BLaER1 treated with 17β-estradiol and CSF1 and Interleukin-3, amounts not matched to agents 10 nM and 100 nM (cell line): ENCODE measurements around the gene FN3KRP.

ENCODE experiments used
- H3K27ac ChIP-seq, 11 experiments: shearing (Covaris generic); formaldehyde crosslinking; 2 replicates each; pipeline ENCODE4 v1.8.1; 2022
- H3K27me3 ChIP-seq, 11 experiments: shearing (Covaris generic); formaldehyde crosslinking; 2 replicates each; pipeline ENCODE4 v1.8.1; 2022
- H3K36me3 ChIP-seq, 11 experiments: shearing (Covaris generic); formaldehyde crosslinking; 2 replicates each; pipeline ENCODE4 v1.8.1; 2022
- H3K4me1 ChIP-seq, 10 experiments: shearing (Covaris generic); formaldehyde crosslinking; 2 replicates each; pipeline ENCODE4 v1.8.1; 2022
- H3K4me2 ChIP-seq, 11 experiments: shearing (Covaris generic); formaldehyde crosslinking; 2 replicates each; pipeline ENCODE4 v1.8.1; 2022
- H3K4me3 ChIP-seq, 10 experiments: shearing (Covaris generic); formaldehyde crosslinking; 2 replicates each; pipeline ENCODE4 v1.8.1; 2022
- H3K9ac ChIP-seq, 11 experiments: shearing (Covaris generic); formaldehyde crosslinking; 2 replicates each; pipeline ENCODE4 v1.8.1; 2022
- H3K9me3 ChIP-seq, 11 experiments: shearing (Covaris generic); formaldehyde crosslinking; replicated peaks in 1 of 11; 2 replicates each; pipeline ENCODE4 v1.8.1; 2022
- H4K20me1 ChIP-seq, 11 experiments: shearing (Covaris generic); formaldehyde crosslinking; 2 replicates each; pipeline ENCODE4 v1.8.1; 2022
- Cebpa-rat ChIP-seq, 11 experiments: shearing (Covaris generic); IDR thresholded peaks; 2 replicates each; pipeline ENCODE4 v1.8.1; 2022

FN3KRP gene

DNA sequence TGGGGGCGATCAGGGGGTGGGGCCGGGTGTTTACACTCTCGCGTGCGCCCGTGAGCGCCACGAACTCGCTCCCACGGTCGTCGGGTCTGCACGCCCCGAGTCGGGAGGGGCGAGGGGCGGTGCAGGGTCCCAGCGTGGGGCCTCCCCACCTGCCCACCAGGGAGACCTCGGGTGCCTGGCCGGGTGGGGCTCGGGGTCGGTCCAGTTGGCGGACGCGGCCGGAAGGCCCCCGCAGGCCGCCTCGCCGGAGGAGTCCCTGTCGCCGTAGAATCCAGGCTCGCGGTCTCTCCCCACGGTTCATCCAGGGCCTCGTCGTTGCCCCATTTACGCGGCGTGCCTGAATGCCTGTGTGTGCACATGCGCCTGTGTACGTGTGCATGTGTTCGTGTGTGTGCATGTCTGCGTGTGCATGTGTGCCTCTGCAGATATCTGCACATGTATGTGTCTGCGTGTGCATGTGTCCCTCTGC, 17.5 kb upstream of the FN3KRP start:
- Histone ChIP-seq H3K27me3 (peaks cover 25 to 50% (median 31%) of the 10 kb centered on the region in 11 experiments), H3K27ac (no peak overlapping the region), H3K4me1 (peaks cover 9 to 41% (median 22%) of the 10 kb centered on the region in 10 experiments), H3K4me3 (peak overlapping the region; percentile 58 to 77 (median 67)), H3K36me3 (peaks cover 0 to 23% (median 12%) of the 10 kb centered on the region in 11 experiments; a peak in 12 of 22 replicates), H3K9ac (peak overlapping the region; percentile 37 to 72 (median 63); a peak in 18 of 22 replicates), H3K9me3 (peaks cover 25 to 33% (median 32%) of the 10 kb centered on the region in 11 experiments), H4K20me1 (peaks cover 0 to 18% (median 12%) of the 10 kb centered on the region in 11 experiments; a peak in 10 of 22 replicates), H3K4me2 (peak overlapping the region; percentile 93 to 99 (median 97))
- no peak for TF ChIP-seq Cebpa-rat (IDR thresholded peaks at IDR 0.05)

DNA sequence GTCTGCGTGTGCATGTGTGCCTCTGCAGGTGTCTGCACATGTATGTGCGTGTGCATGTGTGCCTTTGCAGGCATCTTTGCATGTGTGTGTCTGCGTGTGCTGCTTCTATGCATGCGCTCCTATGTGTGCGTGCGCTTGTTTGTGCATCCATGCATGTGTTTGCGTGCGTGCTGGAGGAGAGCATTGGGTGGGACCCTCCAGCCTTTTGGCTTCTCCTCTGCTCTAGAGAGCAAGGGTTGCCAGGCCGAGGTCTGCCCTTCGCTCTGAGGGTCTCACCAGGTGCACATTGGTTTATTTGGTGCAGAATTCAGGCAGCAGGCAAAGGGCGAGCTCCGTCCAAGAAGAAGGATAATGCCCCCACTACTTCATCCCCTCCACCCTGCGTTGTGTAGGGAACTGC, 17.0 kb upstream of the FN3KRP start:
- no peak overlapping the region for H3K27ac ChIP-seq
- H3K4me2 ChIP-seq = peak overlapping the region; percentile 93 to 99 (median 97)
- no peak overlapping the region for H3K9ac ChIP-seq
- no peak for TF ChIP-seq Cebpa-rat (IDR thresholded peaks at IDR 0.05)
- peaks cover 20 to 27% (median 27%) of the 10 kb centered on the region in 11 experiments for H3K9me3 ChIP-seq
- peak overlapping the region in 8 of 10 experiments; percentile 61 to 68 (median 67); a peak in 9 of 20 replicates for H3K4me3 ChIP-seq
- peaks cover 14 to 46% (median 28%) of the 10 kb centered on the region in 10 experiments for H3K4me1 ChIP-seq
- H3K36me3 ChIP-seq = peaks cover 0 to 18% (median 8%) of the 10 kb centered on the region in 11 experiments; a peak in 11 of 22 replicates
- peaks cover 0 to 18% (median 12%) of the 10 kb centered on the region in 11 experiments; a peak in 10 of 22 replicates for H4K20me1 ChIP-seq
- H3K27me3 ChIP-seq = peaks cover 25 to 46% (median 31%) of the 10 kb centered on the region in 11 experiments

DNA sequence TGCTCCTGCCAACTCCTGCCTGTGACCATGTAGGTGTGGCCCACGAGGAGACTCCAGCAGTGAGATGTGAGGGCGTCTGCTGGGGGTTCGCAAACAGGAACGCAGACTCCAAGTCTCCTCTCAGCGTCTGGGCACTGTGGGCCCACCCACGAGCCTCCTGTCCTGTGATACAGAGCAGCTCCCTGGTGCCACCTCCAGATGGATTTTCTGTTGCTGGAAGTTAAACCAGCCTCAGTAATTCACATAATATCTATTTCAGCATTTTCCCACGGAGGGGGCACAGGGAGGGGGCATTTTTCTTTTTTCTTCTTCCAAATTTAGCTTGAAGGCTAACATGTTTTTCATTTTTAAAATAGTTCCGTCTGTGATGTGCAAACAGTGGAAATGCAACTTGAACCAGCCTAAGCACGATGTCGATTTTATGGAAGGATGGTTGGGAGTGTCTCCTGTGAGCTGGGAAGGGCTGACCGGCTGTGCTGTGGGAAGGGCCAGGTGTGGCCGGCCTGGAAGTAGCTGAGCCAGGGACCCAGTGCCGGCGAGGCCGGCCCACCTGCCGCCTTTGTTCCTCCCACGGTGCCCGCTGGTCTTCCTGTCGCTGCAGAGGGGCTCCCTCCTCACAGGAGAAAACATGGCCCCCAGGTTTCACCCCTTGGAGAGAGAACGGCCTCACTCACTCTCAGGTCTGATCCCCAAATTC, 14.1 kb upstream of the FN3KRP start:
- H3K4me3 ChIP-seq = no peak overlapping the region
- peaks cover 7 to 21% (median 12%) of the 10 kb centered on the region in 11 experiments for H3K27me3 ChIP-seq
- no peak overlapping the region for H3K9ac ChIP-seq
- H3K4me1 ChIP-seq = peaks cover 28 to 54% (median 35%) of the 10 kb centered on the region in 10 experiments
- no peak overlapping the region for H3K27ac ChIP-seq
- no peak for TF ChIP-seq Cebpa-rat (IDR thresholded peaks at IDR 0.05)
- peaks cover 0 to 10% (median 6%) of the 10 kb centered on the region in 11 experiments; a peak in 10 of 22 replicates for H4K20me1 ChIP-seq
- no peaks in the 10 kb centered on the region for H3K36me3 ChIP-seq
- H3K9me3 ChIP-seq = no peaks in the 10 kb centered on the region
- H3K4me2 ChIP-seq = no peak overlapping the region; a peak in 1 of 22 replicates

DNA sequence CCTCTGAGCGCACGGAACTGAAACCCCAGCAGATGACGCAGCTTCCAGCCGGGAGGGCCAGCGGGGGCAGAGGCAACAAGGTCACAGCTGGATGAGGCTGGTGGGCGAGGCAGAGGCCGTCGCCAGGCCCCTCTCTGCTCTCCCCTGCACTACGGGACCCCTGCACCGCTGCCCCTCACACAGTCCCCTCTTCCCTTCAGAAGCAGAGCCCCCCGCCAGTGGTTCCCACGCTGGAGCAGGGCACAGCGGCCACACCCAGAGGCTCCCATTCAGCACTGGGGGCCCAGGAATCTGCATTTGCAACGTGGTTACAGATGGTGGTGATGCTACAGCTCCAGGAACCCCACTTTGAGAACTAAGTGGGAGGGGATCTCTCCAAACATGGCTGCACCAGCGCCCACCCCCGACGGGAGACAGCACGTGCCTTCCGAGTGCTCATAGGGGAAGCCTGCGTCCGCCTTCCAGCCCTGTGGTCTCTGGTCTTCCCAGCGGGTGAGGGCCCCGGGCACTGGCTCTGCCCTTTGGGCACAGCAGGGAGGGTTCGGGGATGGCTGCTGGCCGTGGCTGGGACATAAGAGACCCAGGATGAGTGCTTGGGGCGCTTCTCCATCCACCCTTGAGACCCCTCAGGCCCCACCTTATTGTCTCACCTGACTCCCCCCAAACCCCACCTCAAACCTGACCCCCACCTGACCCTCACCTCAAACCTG, 13.3 kb upstream of the FN3KRP start:
- Histone ChIP-seq H3K9ac (no peak overlapping the region), H3K4me1 (peaks cover 30 to 56% (median 36%) of the 10 kb centered on the region in 10 experiments), H3K36me3 (no peaks in the 10 kb centered on the region), H3K4me2 (peak overlapping the region in 1 of 11 experiments; percentile 12; a peak in 1 of 22 replicates), H3K4me3 (no peak overlapping the region), H3K27me3 (peaks cover 0 to 13% (median 5%) of the 10 kb centered on the region in 11 experiments; a peak in 7 of 22 replicates), H3K27ac (no peak overlapping the region), H3K9me3 (no peaks in the 10 kb centered on the region), H4K20me1 (peaks cover 0 to 8% (median 0%) of the 10 kb centered on the region in 11 experiments; a peak in 3 of 22 replicates)
- TF ChIP-seq Cebpa-rat (IDR thresholded peaks at IDR 0.05) = no peak

DNA sequence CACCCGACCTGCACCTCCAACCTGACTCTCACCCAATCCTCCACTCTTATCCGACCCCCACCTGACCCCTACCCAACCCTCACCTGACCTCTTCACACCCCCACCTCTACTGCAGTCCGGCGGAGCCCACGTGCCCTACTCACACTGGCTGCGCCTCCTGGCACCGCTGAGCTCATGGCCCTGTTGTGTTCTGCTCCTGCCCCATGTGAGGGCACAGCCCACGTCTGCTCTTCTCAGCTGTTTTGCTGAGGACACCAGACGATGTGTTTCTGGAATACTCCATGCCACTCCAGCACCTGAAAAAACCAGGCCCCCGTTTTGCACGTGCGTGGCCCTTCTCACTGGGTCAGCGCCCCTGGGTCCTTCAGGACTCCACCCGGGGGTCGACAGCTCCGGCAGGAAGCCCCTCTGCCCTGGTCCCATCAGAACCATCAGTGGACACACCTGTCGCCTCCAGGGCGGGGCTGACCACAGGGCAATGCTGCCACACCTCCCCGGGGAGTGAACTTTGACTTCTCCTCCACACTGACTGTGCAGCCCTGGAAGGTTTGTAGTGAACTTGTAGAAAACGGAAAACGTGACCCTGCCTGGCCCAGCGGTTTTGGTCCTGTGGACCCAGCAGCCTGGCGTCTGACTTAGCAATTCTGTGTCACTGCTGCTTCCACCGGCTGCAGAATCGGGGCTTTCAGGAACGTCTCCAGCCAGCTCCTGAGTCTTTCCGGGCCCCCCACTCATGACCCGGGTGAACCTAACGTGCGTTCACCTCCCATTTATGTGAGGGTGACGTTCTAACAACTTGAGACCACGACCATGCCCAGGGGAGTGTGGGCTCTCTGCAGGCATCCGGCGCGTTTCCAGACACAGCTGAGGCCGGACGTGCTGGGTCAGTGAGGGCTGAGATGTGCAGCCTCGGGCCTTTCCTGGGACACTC, 12.3 kb upstream of the FN3KRP start:
- peaks cover 0 to 11% (median 5%) of the 10 kb centered on the region in 11 experiments; a peak in 7 of 22 replicates for H3K27me3 ChIP-seq
- TF ChIP-seq Cebpa-rat (IDR thresholded peaks at IDR 0.05) = no peak
- no peaks in the 10 kb centered on the region for H3K9me3 ChIP-seq
- no peak overlapping the region for H3K27ac ChIP-seq
- H3K36me3 ChIP-seq = no peaks in the 10 kb centered on the region
- H4K20me1 ChIP-seq = peaks cover 0 to 8% (median 0%) of the 10 kb centered on the region in 11 experiments; a peak in 3 of 22 replicates
- H3K4me1 ChIP-seq = peaks cover 28 to 56% (median 35%) of the 10 kb centered on the region in 10 experiments
- H3K9ac ChIP-seq = peak overlapping the region in 3 of 11 experiments; percentile 22 to 31 (median 31); a peak in 2 of 22 replicates
- H3K4me2 ChIP-seq = peak overlapping the region; percentile 61 to 79 (median 72)
- H3K4me3 ChIP-seq = no peak overlapping the region

DNA sequence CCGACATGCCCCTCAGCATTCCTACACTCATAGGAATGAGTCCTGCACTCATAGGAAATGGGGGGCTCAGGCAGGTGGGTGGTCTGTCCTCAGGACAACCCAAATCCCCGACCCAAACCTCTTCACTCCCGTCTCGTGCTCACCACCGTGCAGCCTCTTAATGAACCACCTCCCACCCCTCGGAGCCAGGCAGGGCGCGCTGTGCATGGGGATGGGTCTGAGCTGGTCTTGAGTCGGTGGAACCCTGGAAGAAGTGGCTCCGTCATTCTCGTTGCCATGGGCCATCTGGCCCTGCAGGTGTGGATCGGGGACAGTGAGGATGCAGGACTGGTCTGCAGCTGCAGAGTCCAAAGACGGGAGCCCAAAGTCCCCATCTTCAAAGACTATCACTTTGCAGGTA, 11.6 kb upstream of the FN3KRP start:
- no peak for TF ChIP-seq Cebpa-rat (IDR thresholded peaks at IDR 0.05)

DNA sequence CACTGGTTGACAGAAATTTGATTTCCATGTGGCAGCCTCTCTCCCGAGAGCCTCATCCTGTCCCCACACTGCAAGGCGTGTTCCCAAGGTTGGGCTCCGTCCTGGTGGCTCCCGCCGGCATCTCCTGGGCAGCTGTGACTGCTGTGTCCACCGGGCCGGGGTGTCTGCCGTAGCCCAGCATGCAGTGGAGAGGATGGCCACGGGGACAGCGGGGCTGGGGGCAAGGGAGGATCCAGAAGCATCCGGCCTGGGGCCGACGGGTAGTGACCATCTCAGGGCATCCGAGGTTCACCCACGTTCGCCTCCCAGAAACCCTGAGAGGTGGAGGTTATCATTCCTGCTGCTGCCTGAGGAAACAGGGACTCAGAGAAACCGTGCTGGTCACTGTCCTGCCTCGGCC, 10.8 kb upstream of the FN3KRP start:
- H3K9me3 ChIP-seq = no peaks in the 10 kb centered on the region
- H3K4me1 ChIP-seq = peaks cover 26 to 50% (median 31%) of the 10 kb centered on the region in 10 experiments
- peaks cover 0 to 4% (median 0%) of the 10 kb centered on the region in 11 experiments; a peak in 3 of 22 replicates for H4K20me1 ChIP-seq
- no peak overlapping the region for H3K27ac ChIP-seq
- H3K27me3 ChIP-seq = peaks cover 0 to 5% (median 0%) of the 10 kb centered on the region in 11 experiments; a peak in 2 of 22 replicates
- H3K9ac ChIP-seq = no peak overlapping the region
- TF ChIP-seq Cebpa-rat (IDR thresholded peaks at IDR 0.05) = no peak
- no peaks in the 10 kb centered on the region for H3K36me3 ChIP-seq
- H3K4me3 ChIP-seq = no peak overlapping the region
- H3K4me2 ChIP-seq = 0 out of 22 replicates have a peak overlapping the region, but pooled peaks of 1 of the 11 experiments have one; percentile 72

More for the DNA sequence above, 11.6 kb upstream of the FN3KRP start:
- H3K27me3 ChIP-seq = peaks cover 0 to 5% (median 2%) of the 10 kb centered on the region in 11 experiments; a peak in 5 of 22 replicates
- H3K9ac ChIP-seq = peak overlapping the region in 1 of 11 experiments; percentile 31; a peak in 1 of 22 replicates
- no peaks in the 10 kb centered on the region for H3K9me3 ChIP-seq
- H4K20me1 ChIP-seq = peaks cover 0 to 4% (median 0%) of the 10 kb centered on the region in 11 experiments; a peak in 2 of 22 replicates
- H3K4me1 ChIP-seq = peaks cover 26 to 51% (median 31%) of the 10 kb centered on the region in 10 experiments
- no peak overlapping the region for H3K4me3 ChIP-seq
- H3K4me2 ChIP-seq = peak overlapping the region; percentile 61 to 79 (median 72); a peak in 21 of 22 replicates
- H3K27ac ChIP-seq = no peak overlapping the region
- no peaks in the 10 kb centered on the region for H3K36me3 ChIP-seq
